BJ (cell line): ENCODE measurements around the gene FAM124B. TPM values are rescaled to one million over a fixed set of nuclear protein-coding genes. Genes with fewer than 3 reads are reported as not detected.
"Not testable (repeated sequence)": the region's sequence is repeated elsewhere in the genome, so short reads cannot be mapped to it uniquely, and the experiment has no call there.

Experiments
- CTCF ChIA-PET: fragments of 350-600 bp; formaldehyde crosslinking; extraction: SDS; loops from one replicate; lab custom pipeline; 2021; ENCODE audit warnings: antibody characterized with exemption, inconsistent platforms; lab: Yijun Ruan, JAX
- POLR2A ChIA-PET: fragments of 300-600 bp; sonication (Branson Sonifier 250); formaldehyde crosslinking; extraction: SDS; loops from one replicate; lab custom pipeline; 2021; ENCODE audit warnings: antibody characterized with exemption; lab: Charles Lee
- DNase-seq: peaks from one replicate; pipeline ENCODE4 v3.0.0-alpha.2; 2011; ENCODE audit warnings: low read depth
- H3K27me3 ChIP-seq: 2 replicates; pipeline ENCODE4 v1.6.0; 2011; ENCODE audit warnings: low read length; ENCODE audit not compliant: control insufficient read depth, insufficient read depth
- H3K36me3 ChIP-seq: 2 replicates; pipeline ENCODE4 v1.5.1; 2011; ENCODE audit warnings: low read length; ENCODE audit not compliant: control insufficient read depth, insufficient read depth
- H3K4me3 ChIP-seq: 2 replicates; pipeline ENCODE4 v1.5.1; 2011; ENCODE audit warnings: low read depth, mild to moderate bottlenecking, control low read depth, low read length
- polyA plus RNA-seq: library from polyadenylated mRNA; depleted of rRNA; stranded (reverse); fragments of >200 nt; gene quantifications from 2 replicates; pipeline ENCODE4 v1.2.3, GENCODE V29; 2011
- TF ChIP-seq, protein P1 (sequence below): IDR thresholded peaks from 2 replicates; pipeline ENCODE4 v1.5.1; 2011; ENCODE audit warnings: low read depth, mild to moderate bottlenecking, control low read depth, inconsistent platforms, low read length, moderate library complexity; ENCODE audit not compliant: insufficient read depth

FAM124B gene
- polyA plus RNA-seq, 1 experiment, result 0.04 TPM

GRCh38 chr2:224386876-224387275 lies 15.0 kb downstream of the FAM124B start:
- POLR2A ChIA-PET, result no interaction called here
- Histone ChIP-seq H3K4me3 (no peak overlapping the region), H3K27me3 (no peaks in the 10 kb centered on the region; the same call in 1 of the 2 replicates), H3K36me3 (no peaks in the 10 kb centered on the region)
- CTCF ChIA-PET, result interaction anchor here (1.1 to 3.4 kb wide), 3 partner anchors 14 to 263 kb away, joined by 3 to 15 read pairs (median 6); no protein-coding TSS in a partner anchor
- no peak for DNase-seq
- TF ChIP-seq, protein P1, sequence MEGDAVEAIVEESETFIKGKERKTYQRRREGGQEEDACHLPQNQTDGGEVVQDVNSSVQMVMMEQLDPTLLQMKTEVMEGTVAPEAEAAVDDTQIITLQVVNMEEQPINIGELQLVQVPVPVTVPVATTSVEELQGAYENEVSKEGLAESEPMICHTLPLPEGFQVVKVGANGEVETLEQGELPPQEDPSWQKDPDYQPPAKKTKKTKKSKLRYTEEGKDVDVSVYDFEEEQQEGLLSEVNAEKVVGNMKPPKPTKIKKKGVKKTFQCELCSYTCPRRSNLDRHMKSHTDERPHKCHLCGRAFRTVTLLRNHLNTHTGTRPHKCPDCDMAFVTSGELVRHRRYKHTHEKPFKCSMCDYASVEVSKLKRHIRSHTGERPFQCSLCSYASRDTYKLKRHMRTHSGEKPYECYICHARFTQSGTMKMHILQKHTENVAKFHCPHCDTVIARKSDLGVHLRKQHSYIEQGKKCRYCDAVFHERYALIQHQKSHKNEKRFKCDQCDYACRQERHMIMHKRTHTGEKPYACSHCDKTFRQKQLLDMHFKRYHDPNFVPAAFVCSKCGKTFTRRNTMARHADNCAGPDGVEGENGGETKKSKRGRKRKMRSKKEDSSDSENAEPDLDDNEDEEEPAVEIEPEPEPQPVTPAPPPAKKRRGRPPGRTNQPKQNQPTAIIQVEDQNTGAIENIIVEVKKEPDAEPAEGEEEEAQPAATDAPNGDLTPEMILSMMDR, result no peak

DNA sequence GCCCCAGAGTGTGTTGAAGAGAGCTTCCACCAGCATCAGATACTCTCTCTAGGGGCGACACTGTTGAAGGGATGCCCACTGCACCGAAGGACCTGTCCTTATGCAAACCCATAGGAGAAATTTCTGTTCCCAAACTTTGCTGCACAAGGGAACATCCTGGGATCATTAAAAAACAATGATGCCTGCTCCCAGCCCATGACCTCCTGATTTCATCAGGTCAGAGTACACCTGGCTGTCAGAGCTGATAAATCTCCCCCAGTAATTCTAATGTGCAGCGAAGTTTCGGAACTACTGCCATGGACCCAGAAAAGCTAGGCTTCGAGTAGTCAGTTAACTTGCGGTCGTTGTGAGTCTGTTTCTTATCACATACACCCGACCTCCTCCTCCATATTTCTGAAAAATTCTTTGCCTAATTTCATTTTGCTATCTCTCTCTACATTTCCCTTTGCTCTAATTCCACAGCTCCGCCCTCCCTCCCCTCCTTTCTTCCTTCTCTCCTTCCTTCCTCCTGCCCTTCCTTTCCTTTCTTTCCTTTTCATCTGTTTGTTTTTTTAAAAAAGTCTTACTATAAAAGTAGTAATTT lies 18.8 kb downstream of the FAM124B start:
- H3K36me3 ChIP-seq, result no peaks in the 10 kb centered on the region
- peaks cover 2% of the 10 kb centered on the region; the same call in 1 of the 2 replicates for H3K27me3 ChIP-seq
- ChIA-PET POLR2A (no interaction called here), CTCF (interaction anchor here (0.9 to 1.8 kb wide), 2 partner anchors 10 to 14 kb away, joined by 3 to 8 read pairs; no protein-coding TSS in a partner anchor)
- H3K4me3 ChIP-seq, result no peak overlapping the region
- no peak for DNase-seq
- TF ChIP-seq, protein P1, result no peak

DNA sequence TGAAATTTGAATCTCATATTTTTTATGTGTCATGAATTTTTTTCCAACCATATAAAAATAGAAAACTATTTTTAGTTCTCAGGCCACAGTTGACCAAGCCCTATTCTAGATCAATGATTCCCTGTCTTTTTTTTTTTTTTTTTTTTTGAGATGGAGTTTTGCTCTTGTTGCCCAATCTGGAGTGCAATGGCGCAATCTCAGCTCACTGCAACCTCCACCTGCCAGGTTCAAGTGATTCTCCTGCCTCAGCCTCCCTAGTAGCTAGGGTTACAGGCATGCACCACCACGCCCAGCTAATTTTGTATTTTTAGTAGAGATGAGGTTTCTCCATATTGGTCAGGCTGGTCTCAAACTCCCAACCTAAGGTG lies 19.6 kb downstream of the FAM124B start:
- POLR2A ChIA-PET, result not testable (repeated sequence)

DNA sequence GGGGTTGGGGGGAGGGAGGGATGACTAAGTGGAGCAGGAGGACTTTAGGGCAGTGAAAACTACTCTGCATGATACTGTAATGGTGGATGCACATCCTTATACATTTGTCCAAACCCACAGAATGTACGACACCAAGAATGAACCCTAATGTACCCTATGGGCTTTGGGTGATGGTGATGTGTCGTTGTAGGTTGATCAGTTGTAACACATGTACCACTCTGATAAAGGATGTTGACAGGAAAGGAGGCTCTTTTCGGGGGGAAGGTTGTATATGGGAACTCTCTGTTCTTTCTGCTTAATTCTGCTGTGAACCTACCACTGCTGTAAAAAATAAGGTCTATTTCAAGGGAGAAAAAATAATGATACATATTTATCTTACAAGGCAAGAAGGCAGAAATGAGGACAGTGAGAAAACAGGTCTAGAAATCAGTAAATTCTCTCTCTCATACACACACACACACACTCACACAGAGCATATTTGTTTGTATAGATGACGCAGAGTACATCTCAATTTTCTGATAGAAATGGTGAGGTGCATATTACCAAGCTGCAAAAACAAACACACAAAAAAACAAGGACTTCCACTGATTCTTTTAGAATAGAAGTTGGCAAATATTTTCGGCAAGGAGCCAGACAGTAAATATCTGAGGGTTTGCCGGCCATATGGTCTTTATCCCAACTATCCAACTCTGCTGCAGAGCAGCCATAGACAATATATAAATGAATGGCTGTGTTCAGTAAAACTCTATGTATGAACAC lies 20.2 kb downstream of the FAM124B start:
- TF ChIP-seq, protein P1, result no peak
- Histone ChIP-seq H3K36me3 (no peaks in the 10 kb centered on the region), H3K4me3 (no peak overlapping the region), H3K27me3 (peaks cover 2% of the 10 kb centered on the region; the same call in 1 of the 2 replicates)
- POLR2A ChIA-PET, result no interaction called here
- no peak for DNase-seq
- CTCF ChIA-PET, result interaction anchor here (0.6 to 2.5 kb wide), 4 partner anchors 9 to 621 kb away, joined by 3 to 14 read pairs (median 4); no protein-coding TSS in a partner anchor

More for the DNA sequence above, 19.6 kb downstream of the FAM124B start:
- H3K27me3 ChIP-seq, DNase-seq, H3K4me3 ChIP-seq, H3K36me3 ChIP-seq: not testable (repeated sequence)
- CTCF ChIA-PET, result interaction anchor here (0.6 to 1.8 kb wide), 3 partner anchors 9 to 392 kb away, joined by 3 to 8 read pairs (median 4); no protein-coding TSS in a partner anchor

- ChIA-PET CTCF (interaction anchor here (2.5 kb wide), 1 partner anchor 11 kb away, joined by 14 read pairs; no protein-coding TSS in a partner anchor), POLR2A (no interaction called here)
- TF ChIP-seq, protein P1, result no peak
- no peak for DNase-seq
- Histone ChIP-seq H3K36me3 (no peaks in the 10 kb centered on the region), H3K27me3 (0 out of 2 replicates have a peak, but pooled peaks cover 2% of the 10 kb centered on the region), H3K4me3 (no peak overlapping the region)
Observed at GRCh38 chr2:224379986-224380385, 21.9 kb downstream of the FAM124B start.
